Osteoblast (primary cell): Measurements from ENCODE around the gene CREG2. TPM values are rescaled to one million over a fixed set of nuclear protein-coding genes. Genes with fewer than 3 reads are reported as not detected.

Experiments used
- DNase-seq: peaks from one replicate; pipeline ENCODE4 v3.0.0; 2011; ENCODE audit warnings: low spot score, mixed read lengths; ENCODE audit not compliant: insufficient read length; ENCODE audit errors: missing footprints
- H2AFZ ChIP-seq: 2 replicates; pipeline ENCODE4 v1.6.0; 2011; ENCODE audit warnings: mild to moderate bottlenecking, low read length
- H3K27ac ChIP-seq: 2 replicates; pipeline ENCODE4 v1.5.1; 2011; ENCODE audit warnings: mild to moderate bottlenecking, low read depth, low read length, moderate library complexity
- H3K27me3 ChIP-seq: 2 replicates; pipeline ENCODE4 v1.6.0; 2012; ENCODE audit warnings: mild to moderate bottlenecking, control low read depth, inconsistent platforms, low read length, moderate library complexity; ENCODE audit not compliant: insufficient read depth
- H3K36me3 ChIP-seq: 2 replicates; pipeline ENCODE4 v1.5.1; 2011; ENCODE audit warnings: mild to moderate bottlenecking, low read length, control low read depth, moderate library complexity; ENCODE audit not compliant: insufficient read depth
- H3K4me1 ChIP-seq: 2 replicates; pipeline ENCODE4 v1.5.1; 2011; ENCODE audit warnings: mild to moderate bottlenecking, low read length, control low read depth, moderate library complexity; ENCODE audit not compliant: insufficient read depth
- H3K4me2 ChIP-seq: 2 replicates; pipeline ENCODE4 v1.6.0; 2011; ENCODE audit warnings: mild to moderate bottlenecking, low read length; ENCODE audit not compliant: insufficient read depth
- H3K4me3 ChIP-seq: fragments of 200-600 bp; sonication (generic); 3 replicates; pipeline ENCODE4 v1.5.1; 2012; ENCODE audit warnings: mild to moderate bottlenecking, low read length, inconsistent platforms; ENCODE audit not compliant: insufficient read depth
- H3K79me2 ChIP-seq: 2 replicates; pipeline ENCODE4 v1.6.0; 2012; ENCODE audit warnings: mild to moderate bottlenecking, low read length, control low read depth, inconsistent platforms; ENCODE audit not compliant: insufficient read depth
- H3K9me3 ChIP-seq: 2 replicates; pipeline ENCODE4 v1.5.1; 2011; ENCODE audit warnings: low read depth, low read length, control low read depth
- H4K20me1 ChIP-seq: 2 replicates; pipeline ENCODE4 v1.6.0; 2012; ENCODE audit warnings: mild to moderate bottlenecking, low read length, control low read depth; ENCODE audit not compliant: insufficient read depth
- total RNA-seq: library from RNA; depleted of rRNA; stranded (reverse); fragments of >200 nt; gene quantifications from 2 replicates; pipeline ENCODE4 v1.2.3, GENCODE V29; 2012
- TF ChIP-seq, protein P1 (sequence below): IDR thresholded peaks from 2 replicates; pipeline ENCODE4 v1.5.1; 2011; ENCODE audit warnings: mild to moderate bottlenecking, low read depth, low read length, moderate library complexity; ENCODE audit errors: extremely low read depth

Gene CREG2, protein sequence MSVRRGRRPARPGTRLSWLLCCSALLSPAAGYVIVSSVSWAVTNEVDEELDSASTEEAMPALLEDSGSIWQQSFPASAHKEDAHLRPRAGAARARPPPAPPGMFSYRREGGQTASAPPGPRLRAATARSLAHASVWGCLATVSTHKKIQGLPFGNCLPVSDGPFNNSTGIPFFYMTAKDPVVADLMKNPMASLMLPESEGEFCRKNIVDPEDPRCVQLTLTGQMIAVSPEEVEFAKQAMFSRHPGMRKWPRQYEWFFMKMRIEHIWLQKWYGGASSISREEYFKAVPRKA
- 0.29 and 0.36 TPM in 2 replicates for total RNA-seq

DNA sequence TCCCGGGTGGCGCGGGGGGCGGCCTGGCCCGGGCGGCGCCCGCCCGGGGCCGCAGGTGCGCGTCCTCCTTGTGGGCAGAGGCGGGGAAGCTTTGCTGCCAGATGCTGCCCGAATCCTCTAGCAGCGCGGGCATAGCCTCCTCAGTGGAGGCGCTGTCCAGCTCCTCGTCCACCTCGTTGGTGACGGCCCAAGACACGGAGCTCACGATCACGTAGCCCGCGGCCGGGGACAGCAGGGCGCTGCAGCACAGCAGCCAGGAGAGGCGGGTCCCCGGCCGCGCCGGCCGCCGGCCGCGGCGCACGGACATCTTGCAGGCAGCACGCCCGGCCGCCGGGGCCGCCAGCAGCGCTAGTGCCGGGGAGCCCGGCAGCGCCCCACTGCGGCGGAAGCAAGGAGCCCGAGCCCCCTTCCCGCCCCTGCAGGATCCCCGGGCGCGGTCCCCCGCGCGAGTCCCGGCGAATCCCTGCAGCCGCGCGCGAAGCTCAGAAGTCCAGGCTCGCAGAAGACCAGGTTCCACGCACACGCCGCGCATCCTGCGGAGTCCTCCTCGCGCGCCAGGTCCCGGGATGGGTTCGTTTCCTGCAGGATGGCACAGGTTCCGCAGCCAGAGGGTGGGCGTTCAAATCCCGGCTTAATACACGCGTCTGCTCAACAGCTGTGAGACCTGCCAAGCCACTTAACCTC, at the start of gene CREG2:
Gene CREG2 (minus strand): TSS at position 353 of the 684 bp plus-strand sequence. CDS start 46 bp downstream, at position 307.
- peak within 1 kb of the TSS; percentile 67 for H3K4me3 ChIP-seq
- H3K27ac ChIP-seq: no peak within 1 kb of the TSS
- peak within 1 kb of the TSS; percentile 79 for H3K4me2 ChIP-seq
- H3K36me3 ChIP-seq: peaks cover 3% of the 10 kb centered on the region
- peak within 1 kb of the TSS; percentile 77 for H2AFZ ChIP-seq
- H3K27me3 ChIP-seq: peaks cover 29% of the 10 kb centered on the region
- DNase-seq: peak; percentile 97
- TF ChIP-seq, protein P1, sequence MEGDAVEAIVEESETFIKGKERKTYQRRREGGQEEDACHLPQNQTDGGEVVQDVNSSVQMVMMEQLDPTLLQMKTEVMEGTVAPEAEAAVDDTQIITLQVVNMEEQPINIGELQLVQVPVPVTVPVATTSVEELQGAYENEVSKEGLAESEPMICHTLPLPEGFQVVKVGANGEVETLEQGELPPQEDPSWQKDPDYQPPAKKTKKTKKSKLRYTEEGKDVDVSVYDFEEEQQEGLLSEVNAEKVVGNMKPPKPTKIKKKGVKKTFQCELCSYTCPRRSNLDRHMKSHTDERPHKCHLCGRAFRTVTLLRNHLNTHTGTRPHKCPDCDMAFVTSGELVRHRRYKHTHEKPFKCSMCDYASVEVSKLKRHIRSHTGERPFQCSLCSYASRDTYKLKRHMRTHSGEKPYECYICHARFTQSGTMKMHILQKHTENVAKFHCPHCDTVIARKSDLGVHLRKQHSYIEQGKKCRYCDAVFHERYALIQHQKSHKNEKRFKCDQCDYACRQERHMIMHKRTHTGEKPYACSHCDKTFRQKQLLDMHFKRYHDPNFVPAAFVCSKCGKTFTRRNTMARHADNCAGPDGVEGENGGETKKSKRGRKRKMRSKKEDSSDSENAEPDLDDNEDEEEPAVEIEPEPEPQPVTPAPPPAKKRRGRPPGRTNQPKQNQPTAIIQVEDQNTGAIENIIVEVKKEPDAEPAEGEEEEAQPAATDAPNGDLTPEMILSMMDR: peak; percentile 44
- H3K4me1 ChIP-seq: peaks cover 23% of the 10 kb centered on the region
- H3K79me2 ChIP-seq: no peaks in the 10 kb centered on the region
- no peaks in the 10 kb centered on the region for H3K9me3 ChIP-seq
- peaks cover 3% of the 10 kb centered on the region for H4K20me1 ChIP-seq

DNA sequence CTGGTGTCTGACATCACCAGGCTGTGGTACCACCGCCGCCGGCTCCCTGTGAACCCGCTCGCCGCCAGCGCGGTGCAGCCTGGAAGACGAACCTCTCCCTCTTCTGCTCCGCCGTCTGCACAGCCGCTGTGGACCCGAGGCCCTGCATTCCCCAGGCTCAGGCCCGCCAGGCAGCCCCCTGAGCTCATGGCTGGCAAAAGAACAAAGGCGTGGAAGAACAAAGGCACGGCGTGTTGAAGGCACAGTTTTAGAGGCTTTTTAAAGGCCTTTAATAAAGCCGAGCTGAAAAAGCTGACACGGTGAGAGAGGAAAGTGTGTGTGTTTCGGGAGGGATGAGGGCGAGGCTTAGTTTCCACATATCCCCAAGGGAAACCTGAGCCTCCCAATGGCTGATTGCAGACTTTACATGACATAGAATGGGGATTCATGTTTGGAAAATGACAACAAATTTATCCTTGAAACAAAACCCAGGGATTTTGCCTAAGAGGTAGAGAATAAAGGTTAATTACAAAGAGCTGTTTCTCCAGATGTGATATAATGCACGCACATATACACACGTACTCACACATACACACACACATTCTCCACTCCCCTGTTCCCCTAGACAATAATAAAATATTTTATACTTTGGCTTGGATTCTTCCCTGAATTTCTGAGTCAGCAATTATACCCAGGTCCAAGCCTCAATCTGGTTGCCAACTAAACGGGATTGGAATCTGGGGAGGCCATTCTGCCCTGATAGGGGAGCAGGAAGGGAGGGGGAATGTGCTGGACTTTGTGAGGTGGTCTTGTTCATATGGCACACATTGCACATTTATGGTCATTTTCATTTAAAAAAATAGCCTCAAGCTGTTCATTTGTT, 47.9 kb upstream of the CREG2 start:
- TF ChIP-seq, protein P1: no peak
- Histone ChIP-seq H4K20me1 (no peaks in the 10 kb centered on the region), H3K4me1 (peaks cover 53% of the 10 kb centered on the region), H3K4me2 (peak overlapping the region; percentile 70), H3K36me3 (peaks cover 6% of the 10 kb centered on the region), H2AFZ (peak overlapping the region; percentile 65), H3K9me3 (no peaks in the 10 kb centered on the region), H3K27ac (peak overlapping the region; percentile 93), H3K79me2 (peaks cover 13% of the 10 kb centered on the region), H3K4me3 (peak overlapping the region; percentile 5), H3K27me3 (no peaks in the 10 kb centered on the region)
- peak; percentile 94 for DNase-seq

DNA sequence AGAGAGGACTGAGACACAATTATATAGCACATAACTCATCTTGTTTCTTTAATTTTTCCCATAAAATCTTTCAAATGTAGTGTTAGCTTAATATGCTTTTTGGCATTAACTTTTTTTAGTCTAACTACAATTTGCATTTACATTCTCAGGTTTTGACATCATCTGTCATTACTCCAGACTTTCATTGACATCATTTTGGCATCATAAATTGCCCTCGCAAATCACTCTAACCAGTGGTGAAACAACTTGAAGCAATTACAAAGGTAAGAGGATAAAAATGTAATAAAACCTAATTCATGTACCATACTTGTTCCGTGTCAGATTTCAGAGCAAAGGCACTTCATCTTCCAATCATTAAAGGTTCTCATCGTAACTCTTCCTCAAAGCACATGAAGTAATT, 46.2 kb upstream of the CREG2 start:
- H3K4me3 ChIP-seq: no peak overlapping the region
- no peaks in the 10 kb centered on the region for H3K27me3 ChIP-seq
- H3K79me2 ChIP-seq: peaks cover 10% of the 10 kb centered on the region
- TF ChIP-seq, protein P1: no peak
- H3K4me2 ChIP-seq: no peak overlapping the region
- no peaks in the 10 kb centered on the region for H3K9me3 ChIP-seq
- no peak overlapping the region for H2AFZ ChIP-seq
- peak overlapping the region; percentile 93 for H3K27ac ChIP-seq
- no peaks in the 10 kb centered on the region for H4K20me1 ChIP-seq
- peaks cover 9% of the 10 kb centered on the region for H3K36me3 ChIP-seq
- no peak for DNase-seq
- H3K4me1 ChIP-seq: peaks cover 51% of the 10 kb centered on the region
